NCI-H146 treated with DMSO at 0.1 percent for 48 hours (cell line): ENCODE data around the gene COX6A1.

Source experiments
- DNase-seq: peaks from one replicate; lab custom pipeline; 2025; ENCODE audit not compliant: unreplicated experiment; lab: John Stamatoyannopoulos, UW

Gene COX6A1

DNA sequence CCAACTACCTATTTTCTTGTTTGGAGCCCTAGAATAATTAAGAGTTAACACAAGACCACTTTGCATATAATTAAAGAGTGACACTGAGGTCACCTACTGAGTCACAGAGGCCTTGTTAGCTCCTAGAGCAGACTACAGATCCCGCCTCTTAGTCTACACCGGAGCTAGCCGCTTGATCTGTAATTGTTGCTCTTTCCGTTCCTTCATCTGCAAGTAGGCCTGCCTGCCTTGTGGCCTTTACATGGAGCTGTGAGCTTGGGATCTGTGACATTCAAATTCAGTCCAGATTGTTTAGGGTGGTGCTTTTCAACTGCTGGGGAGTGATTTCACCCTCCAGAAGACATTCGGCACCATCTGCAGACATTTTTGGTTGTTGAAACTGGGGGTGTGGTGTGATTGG, 52.4 kb downstream of the COX6A1 start:
- no peak for DNase-seq
